ENCODE results near the gene RNF125.

GRCh38 chr18:32040936-32041335 is 22.3 kb downstream of the RNF125 start:
- TF ChIP-seq CTCF (IDR thresholded peaks at IDR 0.05; ENCODE audit: borderline replicate concordance, extremely low read depth, low read length, poor library complexity, severe bottlenecking) (no peak), EZH2 (IDR thresholded peaks at IDR 0.05; ENCODE audit: borderline replicate concordance, low read depth, low read length, severe bottlenecking) (no peak)
